Breast epithelium (tissue), 3 donors: ENCODE results near the gene SRGAP2.
"Not testable (repeated sequence)": the region's sequence is repeated elsewhere in the genome, so short reads cannot be mapped to it uniquely, and the experiment has no call there.

Experiments
- POLR2A ChIP-seq: fragments of 450-650 bp; IDR thresholded peaks from one replicate; pipeline ENCODE4 v1.6.1; 2016; ENCODE audit warnings: antibody characterized with exemption, mild to moderate bottlenecking, moderate library complexity
- POLR2AphosphoS5 ChIP-seq, 3 donors: sonication (generic); formaldehyde crosslinking; IDR thresholded peaks; one replicate each; pipeline ENCODE4 v1.6.1; 2017; ENCODE audit warnings: antibody characterized with exemption in 3 of 3
- TF ChIP-seq, protein P1 (sequence below), 3 donors: fragments of 450-650 bp; IDR thresholded peaks; one replicate each; pipeline ENCODE4 v1.5.1; 2016 to 2017; ENCODE audit warnings: antibody characterized with exemption in 3 of 3, mild to moderate bottlenecking in 3 of 3, moderate library complexity in 3 of 3

GRCh38 chr1:206169794-206170193 is 33.5 kb upstream of the SRGAP2 start:
- TF ChIP-seq, protein P1, sequence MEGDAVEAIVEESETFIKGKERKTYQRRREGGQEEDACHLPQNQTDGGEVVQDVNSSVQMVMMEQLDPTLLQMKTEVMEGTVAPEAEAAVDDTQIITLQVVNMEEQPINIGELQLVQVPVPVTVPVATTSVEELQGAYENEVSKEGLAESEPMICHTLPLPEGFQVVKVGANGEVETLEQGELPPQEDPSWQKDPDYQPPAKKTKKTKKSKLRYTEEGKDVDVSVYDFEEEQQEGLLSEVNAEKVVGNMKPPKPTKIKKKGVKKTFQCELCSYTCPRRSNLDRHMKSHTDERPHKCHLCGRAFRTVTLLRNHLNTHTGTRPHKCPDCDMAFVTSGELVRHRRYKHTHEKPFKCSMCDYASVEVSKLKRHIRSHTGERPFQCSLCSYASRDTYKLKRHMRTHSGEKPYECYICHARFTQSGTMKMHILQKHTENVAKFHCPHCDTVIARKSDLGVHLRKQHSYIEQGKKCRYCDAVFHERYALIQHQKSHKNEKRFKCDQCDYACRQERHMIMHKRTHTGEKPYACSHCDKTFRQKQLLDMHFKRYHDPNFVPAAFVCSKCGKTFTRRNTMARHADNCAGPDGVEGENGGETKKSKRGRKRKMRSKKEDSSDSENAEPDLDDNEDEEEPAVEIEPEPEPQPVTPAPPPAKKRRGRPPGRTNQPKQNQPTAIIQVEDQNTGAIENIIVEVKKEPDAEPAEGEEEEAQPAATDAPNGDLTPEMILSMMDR (IDR thresholded peaks at IDR 0.05): not testable (repeated sequence)
- not testable (repeated sequence) for TF ChIP-seq POLR2AphosphoS5 (IDR thresholded peaks at IDR 0.05); POLR2A
